Spleen (tissue), 7 donors: ENCODE measurements around the gene CRYBA1.

Source experiments
- CTCF ChIP-seq, 11 experiments: fragments of 200-600 bp in 7 of 11; fragments of 450-650 bp in 4 of 11; sonication (generic) in 4 of 11; IDR thresholded peaks in 8 of 11; conservative IDR thresholded peaks in 3 of 11; 1 replicate in 7 of 11; 2 replicates in 4 of 11; pipeline versions ENCODE4 v1.4.0 to v1.8.0; 2016 to 2021; ENCODE audit warnings: antibody characterized with exemption in 11 of 11, inconsistent platforms in 4 of 11, mild to moderate bottlenecking in 1 of 11
- POLR2AphosphoS5 ChIP-seq, 3 donors: sonication (generic); formaldehyde crosslinking; IDR thresholded peaks; one replicate each; pipeline ENCODE4 v1.5.1; 2017; ENCODE audit warnings: antibody characterized with exemption in 3 of 3
- donor health status: DM: no; HTN: no; CAD: no; lungs with moderate emphysema.
- donor health status: DM: no; HTN: no; CAD: no.
- donor health status: DM: no; HTN: no; CAD: no.

GRCh38 chr17:29257756-29258155 is 11.1 kb downstream of the CRYBA1 start:
- TF ChIP-seq CTCF (IDR thresholded peaks at IDR 0.05 in 8 of 11, conservative IDR thresholded peaks at IDR 0.05 in 3 of 11): no peak
- no peak for TF ChIP-seq POLR2AphosphoS5 (IDR thresholded peaks at IDR 0.05)
